ENCODE results near the gene SH3BP4.
"Not testable (repeated sequence)": the region's sequence is repeated elsewhere in the genome, so short reads cannot be mapped to it uniquely, and the experiment has no call there.

SH3BP4 gene

GRCh38 chr2:235043762-235044500 is 92.1 kb downstream of the SH3BP4 start:
- DNase-seq, result no peak

- DNase-seq, result peak; percentile 11
Observed at GRCh38 chr2:235044501-235045271, 92.9 kb downstream of the SH3BP4 start.

- DNase-seq, result no peak
Observed at GRCh38 chr2:235045336-235045972, 93.6 kb downstream of the SH3BP4 start.

GRCh38 chr2:235045973-235046343 is 94.1 kb downstream of the SH3BP4 start:
- DNase-seq, result no peak

GRCh38 chr2:235046589-235046988 is 94.8 kb downstream of the SH3BP4 start:
- DNase-seq, result no peak

- no peak for DNase-seq
Observed at GRCh38 chr2:235047171-235048160, 95.6 kb downstream of the SH3BP4 start.

GRCh38 chr2:235048549-235048948 is 96.7 kb downstream of the SH3BP4 start:
- no peak for DNase-seq

GRCh38 chr2:235049069-235049468 is 97.3 kb downstream of the SH3BP4 start:
- no peak for DNase-seq

- no peak for DNase-seq
Observed at GRCh38 chr2:235049719-235050118, 97.9 kb downstream of the SH3BP4 start.

GRCh38 chr2:235050980-235051351 is 99.1 kb downstream of the SH3BP4 start:
- peak; percentile 17 for DNase-seq

- no peak for DNase-seq
Observed at GRCh38 chr2:235051436-235052260, 99.8 kb downstream of the SH3BP4 start.

- no peak for DNase-seq
Observed at GRCh38 chr2:235052514-235053354, 100.9 kb downstream of the SH3BP4 start.

- no peak for DNase-seq
Observed at GRCh38 chr2:235053651-235054050, 101.8 kb downstream of the SH3BP4 start.

- no peak for DNase-seq
Observed at GRCh38 chr2:235054475-235054874, 102.7 kb downstream of the SH3BP4 start.

- DNase-seq, result no peak
Observed at GRCh38 chr2:235054919-235055318, 103.1 kb downstream of the SH3BP4 start.

- DNase-seq, result no peak
Observed at GRCh38 chr2:235055891-235056516, 104.2 kb downstream of the SH3BP4 start.

GRCh38 chr2:235056768-235057167 is 105.0 kb downstream of the SH3BP4 start:
- DNase-seq, result no peak

- DNase-seq, result not testable (repeated sequence)
Observed at GRCh38 chr2:235057616-235058015, 105.8 kb downstream of the SH3BP4 start.

GRCh38 chr2:235059161-235059560 is 107.3 kb downstream of the SH3BP4 start:
- DNase-seq, result no peak

GRCh38 chr2:235061656-235062055 is 109.8 kb downstream of the SH3BP4 start:
- DNase-seq, result no peak
